22Rv1 (cell line): ENCODE data around the gene COMMD2.

ENCODE experiments used
- ZFX ChIP-seq: fragments of 450-650 bp; IDR thresholded peaks from 2 replicates; pipeline ENCODE4 v1.6.1; 2017; ENCODE audit warnings: antibody characterized with exemption, borderline replicate concordance
- TF ChIP-seq, protein P1 (sequence below): fragments of 450-650 bp; IDR thresholded peaks from 2 replicates; pipeline ENCODE4 v1.5.1; 2017; ENCODE audit warnings: mild to moderate bottlenecking

DNA sequence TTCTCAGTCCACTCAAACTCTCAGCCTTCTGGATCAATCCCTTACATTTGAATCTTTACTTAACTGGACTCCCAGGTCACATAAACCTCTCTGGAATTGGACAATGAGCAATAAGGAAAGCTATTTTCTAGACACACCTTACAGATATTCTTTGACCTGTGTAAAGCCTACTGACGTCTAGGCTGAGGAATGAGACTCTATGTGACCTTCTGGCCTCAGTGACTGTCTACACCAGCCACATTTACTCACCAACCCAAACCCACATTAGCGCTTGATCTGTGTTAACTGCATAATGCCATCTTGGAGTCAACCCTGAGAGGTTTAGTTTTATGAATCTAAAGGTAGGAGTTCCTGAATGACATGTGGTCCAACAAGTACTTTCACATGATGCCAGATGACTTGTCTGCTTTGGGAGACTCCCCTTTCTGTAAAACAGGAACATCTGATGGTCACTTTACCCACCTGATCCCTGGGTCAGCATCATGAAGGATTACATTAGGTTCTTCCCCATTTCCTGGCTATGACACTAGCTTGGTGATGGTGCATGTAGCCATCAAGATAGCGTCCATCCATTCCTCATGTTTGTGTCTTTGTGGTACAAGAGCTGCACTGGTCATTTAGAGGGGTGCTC lies 11.4 kb upstream of the COMMD2 start:
- TF ChIP-seq, protein P1, sequence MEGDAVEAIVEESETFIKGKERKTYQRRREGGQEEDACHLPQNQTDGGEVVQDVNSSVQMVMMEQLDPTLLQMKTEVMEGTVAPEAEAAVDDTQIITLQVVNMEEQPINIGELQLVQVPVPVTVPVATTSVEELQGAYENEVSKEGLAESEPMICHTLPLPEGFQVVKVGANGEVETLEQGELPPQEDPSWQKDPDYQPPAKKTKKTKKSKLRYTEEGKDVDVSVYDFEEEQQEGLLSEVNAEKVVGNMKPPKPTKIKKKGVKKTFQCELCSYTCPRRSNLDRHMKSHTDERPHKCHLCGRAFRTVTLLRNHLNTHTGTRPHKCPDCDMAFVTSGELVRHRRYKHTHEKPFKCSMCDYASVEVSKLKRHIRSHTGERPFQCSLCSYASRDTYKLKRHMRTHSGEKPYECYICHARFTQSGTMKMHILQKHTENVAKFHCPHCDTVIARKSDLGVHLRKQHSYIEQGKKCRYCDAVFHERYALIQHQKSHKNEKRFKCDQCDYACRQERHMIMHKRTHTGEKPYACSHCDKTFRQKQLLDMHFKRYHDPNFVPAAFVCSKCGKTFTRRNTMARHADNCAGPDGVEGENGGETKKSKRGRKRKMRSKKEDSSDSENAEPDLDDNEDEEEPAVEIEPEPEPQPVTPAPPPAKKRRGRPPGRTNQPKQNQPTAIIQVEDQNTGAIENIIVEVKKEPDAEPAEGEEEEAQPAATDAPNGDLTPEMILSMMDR: no peak
- no peak for TF ChIP-seq ZFX
